Mesenchymal stem cell (in vitro differentiated cells and primary cell): ENCODE results near the gene NSMF.
A peak's percentile ranks its signal among the peaks of the same experiment; 100 is the strongest.

ENCODE experiments used
- DNase-seq: peaks from one replicate; pipeline ENCODE4 v3.0.0-alpha.2; 2013
- H2AFZ ChIP-seq: one replicate; pipeline ENCODE4 v1.6.1; 2013; ENCODE audit warnings: low read depth, mild to moderate bottlenecking, control low read depth, inconsistent platforms, low read length, moderate library complexity
- H2AK5ac ChIP-seq: 2 replicates; pipeline ENCODE4 v1.6.1; 2013; ENCODE audit warnings: low read length, moderate library complexity, mild to moderate bottlenecking, inconsistent platforms; ENCODE audit not compliant: severe bottlenecking
- H2BK120ac ChIP-seq: one replicate; pipeline ENCODE4 v1.6.1; 2013; ENCODE audit warnings: low read depth, mild to moderate bottlenecking, inconsistent platforms, low read length, moderate library complexity
- H2BK12ac ChIP-seq, 2 experiments: one replicate each; pipeline ENCODE4 v1.6.1; 2013; ENCODE audit warnings: inconsistent platforms in 2 of 2, low read length in 2 of 2, mild to moderate bottlenecking in 2 of 2, moderate library complexity in 2 of 2, control low read depth in 1 of 2
- H2BK15ac ChIP-seq: one replicate; pipeline ENCODE4 v1.6.1; 2013; ENCODE audit warnings: mild to moderate bottlenecking, low read depth, inconsistent platforms; ENCODE audit not compliant: poor library complexity, severe bottlenecking
- H2BK5ac ChIP-seq: 2 replicates; pipeline ENCODE4 v1.6.1; 2013; ENCODE audit warnings: low read depth, mild to moderate bottlenecking, low read length, control low read depth, inconsistent platforms; ENCODE audit not compliant: poor library complexity, severe bottlenecking
- H3K14ac ChIP-seq, 2 experiments: one replicate each; pipeline ENCODE4 v1.6.1; 2013; ENCODE audit warnings: inconsistent platforms in 2 of 2, low read length in 2 of 2, control low read depth in 1 of 2, mild to moderate bottlenecking in 1 of 2, moderate library complexity in 1 of 2
- H3K18ac ChIP-seq, 2 experiments: one replicate each; pipeline ENCODE4 v1.6.1; 2013; ENCODE audit warnings: inconsistent platforms in 2 of 2, low read length in 2 of 2, control low read depth in 1 of 2, low read depth in 1 of 2, mild to moderate bottlenecking in 1 of 2
- H3K23ac ChIP-seq, 2 experiments: one replicate each; pipeline ENCODE4 v1.6.1; 2013; ENCODE audit warnings: inconsistent platforms in 2 of 2, low read length in 2 of 2, mild to moderate bottlenecking in 2 of 2, moderate library complexity in 2 of 2, control low read depth in 1 of 2
- H3K27ac ChIP-seq: 2 replicates; pipeline ENCODE4 v1.5.1; 2013; ENCODE audit warnings: mild to moderate bottlenecking, moderate library complexity, low read length, control low read depth, inconsistent platforms; ENCODE audit not compliant: poor library complexity, severe bottlenecking
- H3K27me3 ChIP-seq, 2 experiments: 2 replicates each; pipeline versions ENCODE4 v1.6.1 to v1.7.0; 2013; ENCODE audit warnings: low read length in 2 of 2, mild to moderate bottlenecking in 2 of 2, moderate library complexity in 2 of 2, control low read depth in 1 of 2, inconsistent platforms in 1 of 2; ENCODE audit not compliant: control insufficient read depth in 1 of 2, insufficient read depth in 1 of 2
- H3K36me3 ChIP-seq, 2 experiments: 2 replicates each; pipeline versions ENCODE4 v1.6.1 to v1.7.0; 2013; ENCODE audit warnings: low read length in 2 of 2, control low read depth in 1 of 2, inconsistent platforms in 1 of 2, low read depth in 1 of 2, mild to moderate bottlenecking in 1 of 2; ENCODE audit not compliant: insufficient read depth in 2 of 2, control insufficient read depth in 1 of 2
- H3K4ac ChIP-seq, 2 experiments: one replicate each; pipeline ENCODE4 v1.6.1; 2013; ENCODE audit warnings: inconsistent platforms in 2 of 2, low read length in 2 of 2, mild to moderate bottlenecking in 2 of 2, moderate library complexity in 2 of 2, control low read depth in 1 of 2, low read depth in 1 of 2
- H3K4me1 ChIP-seq: 2 replicates; pipeline ENCODE4 v1.6.1; 2013; ENCODE audit warnings: low read depth, low read length, control low read depth; ENCODE audit not compliant: control insufficient read depth, insufficient read depth
- H3K4me2 ChIP-seq: 2 replicates; pipeline ENCODE4 v1.6.1; 2013; ENCODE audit warnings: low read length, mild to moderate bottlenecking, inconsistent platforms; ENCODE audit not compliant: poor library complexity, severe bottlenecking
- H3K4me3 ChIP-seq, 2 experiments: 2 replicates each; pipeline versions ENCODE4 v1.5.1 to v1.7.0; 2013; ENCODE audit warnings: low read length in 2 of 2, mild to moderate bottlenecking in 2 of 2, control low read depth in 1 of 2, low read depth in 1 of 2; ENCODE audit not compliant: insufficient read depth in 1 of 2
- H3K79me1 ChIP-seq: replicated peaks from 2 replicates; pipeline ENCODE4 v1.6.1; 2013; ENCODE audit warnings: mild to moderate bottlenecking, control low read depth, low read length, inconsistent platforms; ENCODE audit not compliant: poor library complexity, severe bottlenecking
- H3K9ac ChIP-seq: 2 replicates; pipeline ENCODE4 v1.7.0; 2013; ENCODE audit warnings: mild to moderate bottlenecking, low read length, moderate library complexity
- H3K9me3 ChIP-seq: 2 replicates; pipeline ENCODE4 v1.7.0; 2013; ENCODE audit warnings: mild to moderate bottlenecking, low read length; ENCODE audit not compliant: control insufficient read depth
- H4K8ac ChIP-seq: one replicate; pipeline ENCODE4 v1.6.1; 2013; ENCODE audit warnings: inconsistent platforms, mild to moderate bottlenecking, low read length, moderate library complexity
- H4K91ac ChIP-seq: one replicate; pipeline ENCODE4 v1.6.1; 2013; ENCODE audit warnings: mild to moderate bottlenecking, low read length, inconsistent platforms
- WGBS: methylation state at CpG from one replicate; pipeline ENCODE4 v1.1.7; 2013; ENCODE audit warnings: mixed read lengths; 5-methylcytosine and 5-hydroxymethylcytosine counted together

The NSMF gene

GRCh38 chr9:137494104-137494544 is 35.0 kb upstream of the NSMF start:
- H2BK120ac ChIP-seq: no peak overlapping the region
- no peak overlapping the region for H2BK5ac ChIP-seq
- no peaks in the 10 kb centered on the region for H3K9me3 ChIP-seq
- H3K23ac ChIP-seq: no peak overlapping the region
- no peaks in the 10 kb centered on the region for H3K79me1 ChIP-seq
- WGBS: 87% methylated on average over 13 of the region's 13 CpGs
- peaks cover 3 to 11% of the 10 kb centered on the region in 2 experiments for H3K36me3 ChIP-seq
- H3K18ac ChIP-seq: no peak overlapping the region
- H3K14ac ChIP-seq: no peak overlapping the region
- no peak overlapping the region for H3K4ac ChIP-seq
- DNase-seq: no peak
- no peak overlapping the region for H2BK12ac ChIP-seq
- no peak overlapping the region for H3K4me3 ChIP-seq
- no peak overlapping the region for H3K9ac ChIP-seq
- no peak overlapping the region for H4K8ac ChIP-seq
- no peaks in the 10 kb centered on the region for H3K27me3 ChIP-seq
- peak overlapping the region; percentile 20 for H4K91ac ChIP-seq
- no peak overlapping the region for H2BK15ac ChIP-seq
- no peaks in the 10 kb centered on the region for H3K4me1 ChIP-seq
- H3K27ac ChIP-seq: no peak overlapping the region
- no peak overlapping the region for H3K4me2 ChIP-seq
- H2AFZ ChIP-seq: no peak overlapping the region
- no peak overlapping the region for H2AK5ac ChIP-seq

GRCh38 chr9:137493364-137494103 is 34.4 kb upstream of the NSMF start:
- H3K23ac ChIP-seq: no peak overlapping the region
- DNase-seq: no peak
- H3K79me1 ChIP-seq: no peaks in the 10 kb centered on the region
- H3K27me3 ChIP-seq: no peaks in the 10 kb centered on the region
- H2BK15ac ChIP-seq: no peak overlapping the region
- H3K27ac ChIP-seq: no peak overlapping the region
- H4K8ac ChIP-seq: no peak overlapping the region
- no peak overlapping the region for H3K4me3 ChIP-seq
- no peak overlapping the region for H2AK5ac ChIP-seq
- H3K9ac ChIP-seq: no peak overlapping the region
- WGBS: 88% methylated on average over 16 of the region's 16 CpGs
- H2BK120ac ChIP-seq: no peak overlapping the region
- H3K4me1 ChIP-seq: no peaks in the 10 kb centered on the region
- peaks cover 3 to 9% of the 10 kb centered on the region in 2 experiments for H3K36me3 ChIP-seq
- H2BK5ac ChIP-seq: no peak overlapping the region
- no peaks in the 10 kb centered on the region for H3K9me3 ChIP-seq
- H3K14ac ChIP-seq: no peak overlapping the region
- no peak overlapping the region for H2AFZ ChIP-seq
- H3K4me2 ChIP-seq: no peak overlapping the region
- H4K91ac ChIP-seq: no peak overlapping the region
- no peak overlapping the region for H3K4ac ChIP-seq
- H3K18ac ChIP-seq: no peak overlapping the region
- H2BK12ac ChIP-seq: no peak overlapping the region

- Histone ChIP-seq H3K18ac (no peak overlapping the region), H2BK120ac (no peak overlapping the region), H3K27ac (no peak overlapping the region), H3K9me3 (no peaks in the 10 kb centered on the region), H2AFZ (no peak overlapping the region), H3K36me3 (peaks cover 3 to 9% of the 10 kb centered on the region in 2 experiments), H4K91ac (no peak overlapping the region), H3K9ac (no peak overlapping the region), H3K4me3 (no peak overlapping the region), H3K23ac (no peak overlapping the region), H3K4me1 (no peaks in the 10 kb centered on the region), H3K4me2 (no peak overlapping the region), H3K27me3 (no peaks in the 10 kb centered on the region), H4K8ac (no peak overlapping the region), H2BK15ac (no peak overlapping the region), H3K14ac (no peak overlapping the region), H3K4ac (no peak overlapping the region), H2BK5ac (no peak overlapping the region), H3K79me1 (no peaks in the 10 kb centered on the region), H2BK12ac (no peak overlapping the region), H2AK5ac (no peak overlapping the region)
- no peak for DNase-seq
- 67% methylated on average over 17 of the region's 20 CpGs for WGBS
Measured at GRCh38 chr9:137492464-137493363, 33.6 kb upstream of the NSMF start.

- Histone ChIP-seq H4K91ac (no peak overlapping the region), H3K4me3 (no peak overlapping the region), H3K18ac (no peak overlapping the region), H2BK12ac (no peak overlapping the region), H3K36me3 (peaks cover 3 to 11% of the 10 kb centered on the region in 2 experiments), H3K9me3 (no peaks in the 10 kb centered on the region), H3K9ac (no peak overlapping the region), H3K4ac (no peak overlapping the region), H3K27ac (no peak overlapping the region), H3K4me2 (no peak overlapping the region), H2AK5ac (no peak overlapping the region), H4K8ac (no peak overlapping the region), H2BK15ac (no peak overlapping the region), H3K79me1 (no peaks in the 10 kb centered on the region), H3K27me3 (no peaks in the 10 kb centered on the region), H3K23ac (no peak overlapping the region), H2AFZ (no peak overlapping the region), H3K14ac (no peak overlapping the region), H2BK120ac (no peak overlapping the region), H3K4me1 (no peaks in the 10 kb centered on the region), H2BK5ac (no peak overlapping the region)
- 88% methylated on average over 13 of the region's 13 CpGs for WGBS
- DNase-seq: no peak
Measured at GRCh38 chr9:137491735-137492432, 32.8 kb upstream of the NSMF start.
